ENCODE measurements around the gene C15orf61.

- TF ChIP-seq HDAC2 (IDR thresholded peaks at IDR 0.05) = no peak
- no peak for TF ChIP-seq EP300 (IDR thresholded peaks at IDR 0.05)
- TF ChIP-seq MAFK (IDR thresholded peaks at IDR 0.05; ENCODE audit: partially characterized antibody) = no peak
- TF ChIP-seq RFX5 (IDR thresholded peaks at IDR 0.05) = no peak
- no peak for TF ChIP-seq USF2 (IDR thresholded peaks at IDR 0.05)
- TF ChIP-seq ELK1 (IDR thresholded peaks at IDR 0.05; ENCODE audit: low read depth, low read length) = no peak
- TF ChIP-seq HEYL (CRISPR knock-in tag; IDR thresholded peaks at IDR 0.05) = no peak
- TF ChIP-seq CTCF (IDR thresholded peaks at IDR 0.05) = no peak
- TF ChIP-seq POLR2A (IDR thresholded peaks at IDR 0.05; ENCODE audit: low read length) = no peak
- TF ChIP-seq TFCP2L1 (CRISPR knock-in tag; IDR thresholded peaks at IDR 0.05) = no peak
- no peak for TF ChIP-seq MYC (IDR thresholded peaks at IDR 0.05; ENCODE audit: borderline replicate concordance, low read length)
These were observed 36.1 kb downstream of the C15orf61 start for GRCh38 chr15:67556976-67557570.
